Measurements from ENCODE around the gene RECK. TPM values are rescaled to one million over a fixed set of nuclear protein-coding genes. Genes with fewer than 3 reads are reported as not detected.
A peak's percentile ranks its signal among the peaks of the same experiment; 100 is the strongest.

The RECK gene
- total and polyA plus RNA-seq, 4 donors: 6.0 to 34.1 (median 24.4) TPM

GRCh38 chr9:36132086-36132485, 95.4 kb downstream of the RECK start:
- H3K27me3 ChIP-seq (ENCODE audit: control insufficient read depth in 1 of 2, insufficient read depth in 2 of 2, low read length in 1 of 2): no peaks in the 10 kb centered on the region
- H3K27ac ChIP-seq (ENCODE audit: low read depth in 1 of 2, low read length in 2 of 2): no peak overlapping the region
- no peaks in the 10 kb centered on the region for H3K4me1 ChIP-seq (ENCODE audit: control insufficient read depth in 1 of 2, insufficient read depth in 2 of 2, low read length in 2 of 2)
- no peak overlapping the region for H3K4me3 ChIP-seq (ENCODE audit: low read length in 2 of 2)
- intact Hi-C loops (cut with DNase I): no loop called here
- ATAC-seq (ENCODE audit: low FRiP score) (no peak), DNase-seq (no peak)
- WGBS, 2 donors: 58 to 67% methylated on average over 3 of the region's 3 CpGs
- H3K9me3 ChIP-seq (ENCODE audit: control insufficient read depth, low read length): no peaks in the 10 kb centered on the region
- no peaks in the 10 kb centered on the region for H3K36me3 ChIP-seq (ENCODE audit: control insufficient read depth in 1 of 2, insufficient read depth in 2 of 2, low read length in 1 of 2)

- Histone ChIP-seq H3K27ac (ENCODE audit: low read depth in 1 of 2, low read length in 2 of 2) (no peak overlapping the region), H3K9me3 (ENCODE audit: control insufficient read depth, low read length) (no peaks in the 10 kb centered on the region), H3K27me3 (ENCODE audit: control insufficient read depth in 1 of 2, insufficient read depth in 2 of 2, low read length in 1 of 2) (no peaks in the 10 kb centered on the region), H3K36me3 (ENCODE audit: control insufficient read depth in 1 of 2, insufficient read depth in 2 of 2, low read length in 1 of 2) (no peaks in the 10 kb centered on the region), H3K4me3 (ENCODE audit: low read length in 2 of 2) (no peak overlapping the region), H3K4me1 (ENCODE audit: control insufficient read depth in 1 of 2, insufficient read depth in 2 of 2, low read length in 2 of 2) (no peaks in the 10 kb centered on the region)
- 91 to 93% methylated on average over 9 of the region's 9 CpGs for WGBS, 2 donors
- no peak for DNase-seq
- intact Hi-C loops (cut with DNase I): no loop called here
- no peak for ATAC-seq (ENCODE audit: low FRiP score)
Observed at GRCh38 chr9:36134761-36135505, 98.2 kb downstream of the RECK start.

- peak in 1 of 2 donors; percentile 65 for DNase-seq
- H3K36me3 ChIP-seq (ENCODE audit: control insufficient read depth in 1 of 2, insufficient read depth in 2 of 2, low read length in 1 of 2): no peaks in the 10 kb centered on the region
- intact Hi-C loops (cut with DNase I): loop anchor here in 1 of 2 donors (2.0 kb wide), 1 partner anchor 31 kb away; no protein-coding TSS in a partner anchor
Observed at GRCh38 chr9:36135741-36136271, 99.1 kb downstream of the RECK start.

GRCh38 chr9:36136272-36136893, 99.7 kb downstream of the RECK start, which contains the start of gene GLIPR2:
Gene GLIPR2, plus strand, starts transcription at chr9:36136733. Its CDS starts 46 bp downstream, at chr9:36136779.
- no peaks in the 10 kb centered on the region for H3K27me3 ChIP-seq (ENCODE audit: control insufficient read depth in 1 of 2, insufficient read depth in 2 of 2, low read length in 1 of 2)
- H3K27ac ChIP-seq (ENCODE audit: low read depth in 1 of 2, low read length in 2 of 2): no peak within 1 kb of the TSS
- no peaks in the 10 kb centered on the region for H3K36me3 ChIP-seq (ENCODE audit: control insufficient read depth in 1 of 2, insufficient read depth in 2 of 2, low read length in 1 of 2)
- 0% methylated on average over 43 to 83 of the region's 83 CpGs for WGBS, 2 donors
- intact Hi-C loops (cut with DNase I): loop anchor here in 1 of 2 donors (2.0 kb wide), 1 partner anchor 30 kb away; no protein-coding TSS in a partner anchor
- H3K4me3 ChIP-seq (ENCODE audit: low read length in 2 of 2): peak within 1 kb of the TSS; percentile 67 to 84
- H3K9me3 ChIP-seq (ENCODE audit: control insufficient read depth, low read length): no peaks in the 10 kb centered on the region
- H3K4me1 ChIP-seq (ENCODE audit: control insufficient read depth in 1 of 2, insufficient read depth in 2 of 2, low read length in 2 of 2): no peaks in the 10 kb centered on the region
- peak; percentile 89 to 93 for DNase-seq
- ATAC-seq (ENCODE audit: low FRiP score): peak; percentile 95

More at GRCh38 chr9:36135741-36136271, 99.1 kb downstream of the RECK start:
- H3K27ac ChIP-seq (ENCODE audit: low read depth in 1 of 2, low read length in 2 of 2): no peak overlapping the region
- peak; percentile 21 for ATAC-seq (ENCODE audit: low FRiP score)
- H3K4me1 ChIP-seq (ENCODE audit: control insufficient read depth in 1 of 2, insufficient read depth in 2 of 2, low read length in 2 of 2): no peaks in the 10 kb centered on the region
- H3K27me3 ChIP-seq (ENCODE audit: control insufficient read depth in 1 of 2, insufficient read depth in 2 of 2, low read length in 1 of 2): no peaks in the 10 kb centered on the region
- peak overlapping the region; percentile 67 to 84 for H3K4me3 ChIP-seq (ENCODE audit: low read length in 2 of 2)
- H3K9me3 ChIP-seq (ENCODE audit: control insufficient read depth, low read length): no peaks in the 10 kb centered on the region
- 11 to 13% methylated on average over 18 of the region's 18 CpGs for WGBS, 2 donors

- H3K9me3 ChIP-seq (ENCODE audit: control insufficient read depth, low read length): no peaks in the 10 kb centered on the region
- intact Hi-C loops (cut with DNase I): loop anchor here in 1 of 2 donors (2.0 kb wide), 1 partner anchor 30 kb away; no protein-coding TSS in a partner anchor
- WGBS, 2 donors: 0 to 1% methylated on average over 23 to 40 of the region's 40 CpGs
- peak in 1 of 2 donors; percentile 79 for DNase-seq
- H3K36me3 ChIP-seq (ENCODE audit: control insufficient read depth in 1 of 2, insufficient read depth in 2 of 2, low read length in 1 of 2): no peaks in the 10 kb centered on the region
- H3K27me3 ChIP-seq (ENCODE audit: control insufficient read depth in 1 of 2, insufficient read depth in 2 of 2, low read length in 1 of 2): no peaks in the 10 kb centered on the region
- peak; percentile 34 for ATAC-seq (ENCODE audit: low FRiP score)
- no peaks in the 10 kb centered on the region for H3K4me1 ChIP-seq (ENCODE audit: control insufficient read depth in 1 of 2, insufficient read depth in 2 of 2, low read length in 2 of 2)
- no peak overlapping the region for H3K27ac ChIP-seq (ENCODE audit: low read depth in 1 of 2, low read length in 2 of 2)
- H3K4me3 ChIP-seq (ENCODE audit: low read length in 2 of 2): peak overlapping the region; percentile 67 to 84
Observed at GRCh38 chr9:36136894-36137391, 100.2 kb downstream of the RECK start.

- Histone ChIP-seq H3K27me3 (ENCODE audit: control insufficient read depth in 1 of 2, insufficient read depth in 2 of 2, low read length in 1 of 2) (no peaks in the 10 kb centered on the region), H3K9me3 (ENCODE audit: control insufficient read depth, low read length) (no peaks in the 10 kb centered on the region), H3K4me3 (ENCODE audit: low read length in 2 of 2) (peak overlapping the region; percentile 67 to 84), H3K36me3 (ENCODE audit: control insufficient read depth in 1 of 2, insufficient read depth in 2 of 2, low read length in 1 of 2) (no peaks in the 10 kb centered on the region), H3K27ac (ENCODE audit: low read depth in 1 of 2, low read length in 2 of 2) (no peak overlapping the region), H3K4me1 (ENCODE audit: control insufficient read depth in 1 of 2, insufficient read depth in 2 of 2, low read length in 2 of 2) (no peaks in the 10 kb centered on the region)
- WGBS, 2 donors: 3 to 4% methylated on average over 12 of the region's 12 CpGs
- intact Hi-C loops (cut with DNase I): loop anchor here in 1 of 2 donors (2.0 kb wide), 1 partner anchor 29 kb away; no protein-coding TSS in a partner anchor
- ATAC-seq (ENCODE audit: low FRiP score) (peak; percentile 13), DNase-seq (peak in 1 of 2 donors; percentile 86)
Observed at GRCh38 chr9:36137392-36138004, 100.8 kb downstream of the RECK start.

GRCh38 chr9:36138496-36138895, 101.8 kb downstream of the RECK start:
- DNase-seq: no peak

GRCh38 chr9:36138901-36139300, 102.2 kb downstream of the RECK start:
- ATAC-seq (ENCODE audit: low FRiP score): no peak
- 92% methylated on average over 5 of the region's 5 CpGs for WGBS, 2 donors
- no peak for DNase-seq
- Histone ChIP-seq H3K36me3 (ENCODE audit: control insufficient read depth in 1 of 2, insufficient read depth in 2 of 2, low read length in 1 of 2) (no peaks in the 10 kb centered on the region), H3K9me3 (ENCODE audit: control insufficient read depth, low read length) (no peaks in the 10 kb centered on the region), H3K4me1 (ENCODE audit: control insufficient read depth in 1 of 2, insufficient read depth in 2 of 2, low read length in 2 of 2) (no peaks in the 10 kb centered on the region), H3K27ac (ENCODE audit: low read depth in 1 of 2, low read length in 2 of 2) (no peak overlapping the region), H3K4me3 (ENCODE audit: low read length in 2 of 2) (no peak overlapping the region), H3K27me3 (ENCODE audit: control insufficient read depth in 1 of 2, insufficient read depth in 2 of 2, low read length in 1 of 2) (no peaks in the 10 kb centered on the region)
- intact Hi-C loops (cut with DNase I): no loop called here

More at GRCh38 chr9:36138496-36138895, 101.8 kb downstream of the RECK start:
- intact Hi-C loops (cut with DNase I): no loop called here
- Histone ChIP-seq H3K27ac (ENCODE audit: low read depth in 1 of 2, low read length in 2 of 2) (no peak overlapping the region), H3K4me3 (ENCODE audit: low read length in 2 of 2) (no peak overlapping the region), H3K9me3 (ENCODE audit: control insufficient read depth, low read length) (no peaks in the 10 kb centered on the region), H3K4me1 (ENCODE audit: control insufficient read depth in 1 of 2, insufficient read depth in 2 of 2, low read length in 2 of 2) (no peaks in the 10 kb centered on the region), H3K36me3 (ENCODE audit: control insufficient read depth in 1 of 2, insufficient read depth in 2 of 2, low read length in 1 of 2) (no peaks in the 10 kb centered on the region), H3K27me3 (ENCODE audit: control insufficient read depth in 1 of 2, insufficient read depth in 2 of 2, low read length in 1 of 2) (no peaks in the 10 kb centered on the region)
- WGBS, 2 donors: 93 to 94% methylated on average over 10 of the region's 10 CpGs
- no peak for ATAC-seq (ENCODE audit: low FRiP score)

Measured in aorta (tissue), 5 donors.